Common myeloid progenitor, CD34-positive (primary cell): ENCODE results near the gene NMD3.

Experiments
- CTCF ChIA-PET: fragments of 350-600 bp; sonication (Branson Sonifier 250); formaldehyde crosslinking; loops from one replicate; lab custom pipeline; 2021; ENCODE audit warnings: antibody characterized with exemption; lab: Charles Lee
- POLR2A ChIA-PET: fragments of 350-600 bp; sonication (Branson Sonifier 250); formaldehyde crosslinking; loops from one replicate; lab custom pipeline; 2021; ENCODE audit warnings: antibody characterized with exemption; lab: Charles Lee
- DNase-seq, 3 donors: peaks; one replicate each; pipeline versions ENCODE4 v3.0.0 to v3.0.0-alpha.2; 2013
- H3K27ac ChIP-seq, 2 experiments: 1 replicate in 1 of 2; 2 replicates in 1 of 2; pipeline ENCODE4 v1.7.0; 2013; ENCODE audit warnings: inconsistent platforms in 2 of 2, low read length in 2 of 2, mild to moderate bottlenecking in 2 of 2, low read depth in 1 of 2, moderate library complexity in 1 of 2; ENCODE audit not compliant: severe bottlenecking in 2 of 2, insufficient read depth in 1 of 2, poor library complexity in 1 of 2
- H3K27me3 ChIP-seq, 5 experiments: replicated peaks in 2 of 5; 1 replicate in 3 of 5; 2 replicates in 2 of 5; pipeline versions ENCODE4 v1.6.1 to v1.7.0; 2013; ENCODE audit warnings: low read length in 4 of 5, mild to moderate bottlenecking in 2 of 5, moderate library complexity in 2 of 5, inconsistent platforms in 1 of 5; ENCODE audit not compliant: insufficient read depth in 5 of 5, control insufficient read depth in 4 of 5
- H3K36me3 ChIP-seq, 4 experiments: 1 replicate in 2 of 4; 2 replicates in 2 of 4; pipeline versions ENCODE4 v1.6.1 to v1.7.0; 2013; ENCODE audit warnings: low read length in 3 of 4, control low read depth in 1 of 4, mild to moderate bottlenecking in 1 of 4; ENCODE audit not compliant: control insufficient read depth in 4 of 4, insufficient read depth in 4 of 4
- H3K4me1 ChIP-seq, 4 experiments: 1 replicate in 3 of 4; 2 replicates in 1 of 4; pipeline versions ENCODE4 v1.6.1 to v1.7.1; 2013; ENCODE audit warnings: low read length in 3 of 4, mild to moderate bottlenecking in 3 of 4, control low read depth in 1 of 4, inconsistent platforms in 1 of 4, moderate library complexity in 1 of 4; ENCODE audit not compliant: control insufficient read depth in 4 of 4, insufficient read depth in 4 of 4; ENCODE audit errors: control extremely low read depth in 1 of 4
- H3K4me3 ChIP-seq, 7 experiments: 1 replicate in 4 of 7; 2 replicates in 3 of 7; pipeline versions ENCODE4 v1.5.1 to v1.7.0; 2013; ENCODE audit warnings: mild to moderate bottlenecking in 7 of 7, low read length in 6 of 7, moderate library complexity in 6 of 7, inconsistent platforms in 2 of 7, low read depth in 2 of 7, control low read depth in 1 of 7; ENCODE audit not compliant: insufficient read depth in 4 of 7, control insufficient read depth in 1 of 7; ENCODE audit errors: extremely low read depth in 1 of 7
- H3K9me3 ChIP-seq, 5 experiments: 1 replicate in 4 of 5; 2 replicates in 1 of 5; pipeline versions ENCODE4 v1.6.1 to v1.7.1; 2013; ENCODE audit warnings: low read length in 4 of 5, mild to moderate bottlenecking in 2 of 5, inconsistent platforms in 1 of 5, low read depth in 1 of 5, moderate library complexity in 1 of 5; ENCODE audit not compliant: control insufficient read depth in 4 of 5, insufficient read depth in 2 of 5; ENCODE audit errors: control extremely low read depth in 1 of 5
- WGBS: methylation state at CpG from one replicate; pipeline ENCODE4 v1.1.5; 2013; ENCODE audit not compliant: insufficient coverage; 5-methylcytosine and 5-hydroxymethylcytosine counted together

NMD3 gene

GRCh38 chr3:161265916-161266571 lies 44.9 kb downstream of the NMD3 start:
- H3K4me1 ChIP-seq: no peaks in the 10 kb centered on the region
- peaks cover 0 to 4% (median 0%) of the 10 kb centered on the region in 5 experiments for H3K9me3 ChIP-seq
- H3K27ac ChIP-seq: no peak overlapping the region
- 92% methylated on average over 2 of the region's 5 CpGs for WGBS
- no peaks in the 10 kb centered on the region for H3K27me3 ChIP-seq
- no peak for DNase-seq
- ChIA-PET POLR2A (no interaction called here), CTCF (interaction anchor here (0.6 to 1.8 kb wide), 2 partner anchors 10 to 39 kb away, joined by 5 to 9 read pairs; no protein-coding TSS in a partner anchor)
- no peak overlapping the region for H3K4me3 ChIP-seq
- peaks cover 0 to 10% (median 5%) of the 10 kb centered on the region in 4 experiments for H3K36me3 ChIP-seq

- no peaks in the 10 kb centered on the region for H3K4me1 ChIP-seq
- CTCF ChIA-PET: interaction anchor here (0.6 to 1.8 kb wide), 2 partner anchors 10 to 39 kb away, joined by 5 to 9 read pairs; no protein-coding TSS in a partner anchor
Observed at GRCh38 chr3:161266731-161267150, 45.6 kb downstream of the NMD3 start.

DNA sequence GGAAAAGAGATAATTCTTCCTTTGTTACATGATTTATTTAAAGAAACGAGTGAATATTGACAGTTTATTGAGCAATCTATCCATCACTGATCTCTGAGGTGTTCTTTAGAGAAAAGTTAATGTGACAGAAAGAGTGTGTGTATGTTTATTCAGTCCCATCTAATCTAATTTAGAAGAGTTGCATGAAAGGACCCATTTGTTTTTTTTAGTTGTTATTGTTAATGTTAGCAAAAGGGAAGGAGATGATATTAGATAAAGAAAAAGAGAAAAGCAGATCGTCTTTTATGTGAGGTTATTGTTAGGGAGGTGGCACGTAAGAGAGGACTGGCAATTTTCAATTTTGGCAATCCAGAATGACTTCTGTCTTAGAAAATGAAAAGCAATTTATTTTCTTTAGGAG lies 46.5 kb downstream of the NMD3 start:
- H3K27ac ChIP-seq: no peak overlapping the region
- no peak overlapping the region for H3K4me3 ChIP-seq
- no peak for DNase-seq
- 96% methylated on average over 2 of the region's 3 CpGs for WGBS
- no peaks in the 10 kb centered on the region for H3K27me3 ChIP-seq
- H3K9me3 ChIP-seq: peaks cover 0 to 4% (median 0%) of the 10 kb centered on the region in 5 experiments
- H3K4me1 ChIP-seq: no peaks in the 10 kb centered on the region
- H3K36me3 ChIP-seq: peaks cover 0 to 8% (median 4%) of the 10 kb centered on the region in 4 experiments
- ChIA-PET POLR2A (no interaction called here), CTCF (interaction anchor here (1.8 kb wide), 1 partner anchor 9 kb away, joined by 9 read pairs; no protein-coding TSS in a partner anchor)

More at GRCh38 chr3:161266731-161267150, 45.6 kb downstream of the NMD3 start:
- peak in 1 of 3 donors; percentile 15 for DNase-seq
- H3K27ac ChIP-seq: no peak overlapping the region
- H3K9me3 ChIP-seq: peaks cover 0 to 4% (median 0%) of the 10 kb centered on the region in 5 experiments
- peaks cover 0 to 9% (median 5%) of the 10 kb centered on the region in 4 experiments for H3K36me3 ChIP-seq
- WGBS: no CpG with 5 or more reads among the region's 1 CpG
- POLR2A ChIA-PET: no interaction called here
- H3K4me3 ChIP-seq: no peak overlapping the region
- H3K27me3 ChIP-seq: no peaks in the 10 kb centered on the region

DNA sequence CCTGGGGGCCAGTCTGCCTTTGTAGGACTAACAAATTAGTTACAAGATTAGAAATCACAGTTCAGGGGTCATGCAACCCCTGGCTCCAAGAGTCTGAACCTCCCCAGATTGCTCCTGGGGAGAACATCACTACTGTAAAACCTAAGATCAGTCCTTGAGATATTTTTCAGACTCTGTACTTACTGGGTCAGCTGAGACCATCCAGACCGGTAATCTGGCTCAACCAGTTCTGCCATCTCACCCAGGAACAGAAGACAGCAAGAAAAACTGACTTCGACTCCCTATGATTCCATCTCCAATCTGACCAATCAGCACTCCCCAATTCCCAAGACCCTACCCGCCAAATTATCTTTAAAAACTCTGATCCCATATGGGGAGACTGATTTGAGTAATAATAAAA lies 47.5 kb downstream of the NMD3 start:
- Histone ChIP-seq H3K4me1 (no peaks in the 10 kb centered on the region), H3K27ac (no peak overlapping the region), H3K4me3 (no peak overlapping the region), H3K36me3 (peaks cover 0 to 8% (median 3%) of the 10 kb centered on the region in 4 experiments), H3K9me3 (peaks cover 0 to 4% (median 0%) of the 10 kb centered on the region in 5 experiments), H3K27me3 (no peaks in the 10 kb centered on the region)
- ChIA-PET CTCF (no interaction called here), POLR2A (no interaction called here)
- WGBS: 92% methylated on average over 2 of the region's 3 CpGs
- no peak for DNase-seq

- Histone ChIP-seq H3K27ac (no peak overlapping the region), H3K27me3 (no peaks in the 10 kb centered on the region), H3K36me3 (no peaks in the 10 kb centered on the region), H3K9me3 (no peaks in the 10 kb centered on the region), H3K4me3 (no peak overlapping the region), H3K4me1 (no peaks in the 10 kb centered on the region)
- ChIA-PET CTCF (interaction anchor here (0.7 to 2.0 kb wide), 6 partner anchors 32 to 315 kb away, joined by 3 to 9 read pairs (median 5); no protein-coding TSS in a partner anchor), POLR2A (no interaction called here)
- 100% methylated on average over 3 of the region's 4 CpGs for WGBS
- no peak for DNase-seq
Observed at GRCh38 chr3:161270991-161271390, 49.9 kb downstream of the NMD3 start.

- no peak for DNase-seq
- Histone ChIP-seq H3K36me3 (no peaks in the 10 kb centered on the region), H3K9me3 (no peaks in the 10 kb centered on the region), H3K27me3 (no peaks in the 10 kb centered on the region), H3K27ac (no peak overlapping the region), H3K4me1 (no peaks in the 10 kb centered on the region), H3K4me3 (no peak overlapping the region)
- CTCF ChIA-PET: interaction anchor here (0.5 to 2.0 kb wide), 10 partner anchors 13 to 315 kb away, joined by 3 to 9 read pairs (median 4); no protein-coding TSS in a partner anchor
- no CpG with 5 or more reads among the region's 2 CpGs for whole genome bisulfite sequencing
- POLR2A ChIA-PET: no interaction called here
Observed at GRCh38 chr3:161271646-161272045, 50.5 kb downstream of the NMD3 start.

- Histone ChIP-seq H3K27me3 (no peaks in the 10 kb centered on the region), H3K9me3 (peaks cover 0 to 3% (median under 1%) of the 10 kb centered on the region in 5 experiments), H3K36me3 (no peaks in the 10 kb centered on the region), H3K4me3 (no peak overlapping the region), H3K27ac (no peak overlapping the region), H3K4me1 (no peaks in the 10 kb centered on the region)
- no peak for DNase-seq
- ChIA-PET POLR2A (no interaction called here), CTCF (interaction anchor here (1.7 to 2.0 kb wide), 3 partner anchors 12 to 316 kb away, joined by 4 to 8 read pairs (median 6); no protein-coding TSS in a partner anchor)
- WGBS: 86% methylated on average over 1 of the region's 2 CpGs
Observed at GRCh38 chr3:161272524-161272923, 51.4 kb downstream of the NMD3 start.
